NCI-H446 treated with DMSO at 0.1 percent for 48 hours (cell line): Measurements from ENCODE around the gene SKIL.
"Not testable (repeated sequence)": the region's sequence is repeated elsewhere in the genome, so short reads cannot be mapped to it uniquely, and the experiment has no call there.

Source experiments
- DNase-seq: peaks from one replicate; lab custom pipeline; 2025; lab: John Stamatoyannopoulos, UW

Gene SKIL

GRCh38 chr3:170357176-170358041, at the start of gene SKIL:
TSS of gene SKIL (plus strand) at chr3:170357715. CDS start at chr3:170360332, 2,617 bp downstream.
- peak; percentile 92 for DNase-seq

- DNase-seq: no peak
Observed at GRCh38 chr3:170309046-170309445, 48.5 kb upstream of the SKIL start.

- no peak for DNase-seq
Observed at GRCh38 chr3:170317954-170318353, 39.6 kb upstream of the SKIL start.

- no peak for DNase-seq
Observed at GRCh38 chr3:170320461-170321121, 36.9 kb upstream of the SKIL start.

GRCh38 chr3:170321321-170322034, 36.0 kb upstream of the SKIL start:
- no peak for DNase-seq

GRCh38 chr3:170322566-170323269, 34.8 kb upstream of the SKIL start:
- no peak for DNase-seq

- no peak for DNase-seq
Observed at GRCh38 chr3:170323331-170323730, 34.2 kb upstream of the SKIL start.

GRCh38 chr3:170324962-170325361, 32.6 kb upstream of the SKIL start:
- DNase-seq: no peak

GRCh38 chr3:170327040-170327808, 30.3 kb upstream of the SKIL start:
- no peak for DNase-seq

- DNase-seq: not testable (repeated sequence)
Observed at GRCh38 chr3:170327868-170328548, 29.5 kb upstream of the SKIL start.

GRCh38 chr3:170330366-170330765, 27.1 kb upstream of the SKIL start:
- DNase-seq: no peak

- DNase-seq: no peak
Observed at GRCh38 chr3:170331143-170331542, 26.4 kb upstream of the SKIL start.

GRCh38 chr3:170337420-170337819, 20.1 kb upstream of the SKIL start:
- no peak for DNase-seq

- DNase-seq: no peak
Observed at GRCh38 chr3:170338690-170339340, 18.7 kb upstream of the SKIL start.

- DNase-seq: not testable (repeated sequence)
Observed at GRCh38 chr3:170342273-170342672, 15.2 kb upstream of the SKIL start.

GRCh38 chr3:170343859-170344258, 13.7 kb upstream of the SKIL start:
- DNase-seq: not testable (repeated sequence)

- no peak for DNase-seq
Observed at GRCh38 chr3:170344971-170345370, 12.5 kb upstream of the SKIL start.

- no peak for DNase-seq
Observed at GRCh38 chr3:170346481-170347392, 10.8 kb upstream of the SKIL start.
